Measurements from ENCODE around the gene CLP1. TPM values are rescaled to one million over a fixed set of nuclear protein-coding genes. Genes with fewer than 3 reads are reported as not detected.

CLP1 gene
- total RNA-seq (2014; rRNA removed; shearing (Covaris generic); ENCODE audit: low replicate concordance): 16.9 and 22.4 TPM in 2 replicates

GRCh38 chr11:57657194-57658022 is at the start of gene CLP1:
Gene CLP1 (plus strand): TSS chr11:57657762. CDS start chr11:57659477, 1,715 bp downstream.
- H3K4me2 ChIP-seq (ENCODE audit: low read depth, low read length, poor library complexity, severe bottlenecking): peak within 1 kb of the TSS; percentile 100
- 0 out of 2 replicates have a peak, but pooled peaks cover 4% of the 10 kb centered on the region for H4K20me1 ChIP-seq (ENCODE audit: insufficient read depth, low read depth, low read length)
- no peaks in the 10 kb centered on the region for H3K27me3 ChIP-seq (ENCODE audit: low read length)
- no peaks in the 10 kb centered on the region for H3K9me2 ChIP-seq (replicated peaks; ENCODE audit: insufficient read depth, low read length)
- H3K27ac ChIP-seq (ENCODE audit: low read length): peak within 1 kb of the TSS; percentile 2; the same call in 1 of the 2 replicates
- H3K79me2 ChIP-seq (ENCODE audit: low read length): peaks cover 41% of the 10 kb centered on the region
- H2AFZ ChIP-seq (ENCODE audit: low read length): peak within 1 kb of the TSS; percentile 80
- peak; percentile 99 for DNase-seq
- H3K9ac ChIP-seq (ENCODE audit: low read length): peak within 1 kb of the TSS; percentile 84
- H3K4me3 ChIP-seq (ENCODE audit: low read length): peak within 1 kb of the TSS; percentile 89
- peaks cover 15% of the 10 kb centered on the region for H3K4me1 ChIP-seq (ENCODE audit: low read length)
- peaks cover 16% of the 10 kb centered on the region; the same call in 1 of the 2 replicates for H3K36me3 ChIP-seq (ENCODE audit: insufficient read depth, low read length)
- H3K9me3 ChIP-seq (ENCODE audit: low read length): no peaks in the 10 kb centered on the region

DNA sequence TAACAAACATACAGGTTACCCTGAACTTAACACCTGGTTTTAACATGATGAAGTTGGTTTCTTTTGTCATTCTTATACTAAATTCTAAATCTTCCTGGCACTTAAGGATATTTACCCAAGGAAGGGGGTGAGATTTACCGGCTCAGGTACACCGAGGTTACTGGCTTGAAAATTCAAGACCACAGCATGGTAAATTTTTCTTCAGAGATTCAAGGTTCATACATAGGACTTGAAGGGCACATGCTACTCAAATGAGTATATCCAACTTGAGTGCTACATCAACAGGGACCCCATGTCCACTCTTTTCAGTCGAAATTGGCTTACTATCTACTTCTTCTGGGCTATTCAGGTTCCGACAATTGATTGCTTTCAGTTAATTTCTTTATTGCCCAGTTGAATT is 47.4 kb upstream of the CLP1 start:
- Histone ChIP-seq H3K4me1 (ENCODE audit: low read length) (no peaks in the 10 kb centered on the region), H3K9ac (ENCODE audit: low read length) (no peak overlapping the region), H2AFZ (ENCODE audit: low read length) (no peak overlapping the region), H3K9me2 (replicated peaks; ENCODE audit: insufficient read depth, low read length) (no peaks in the 10 kb centered on the region), H3K27me3 (ENCODE audit: low read length) (no peaks in the 10 kb centered on the region), H3K4me2 (ENCODE audit: low read depth, low read length, poor library complexity, severe bottlenecking) (no peak overlapping the region), H3K4me3 (ENCODE audit: low read length) (no peak overlapping the region), H3K79me2 (ENCODE audit: low read length) (no peaks in the 10 kb centered on the region), H3K36me3 (ENCODE audit: insufficient read depth, low read length) (no peaks in the 10 kb centered on the region), H4K20me1 (ENCODE audit: insufficient read depth, low read depth, low read length) (no peaks in the 10 kb centered on the region), H3K27ac (ENCODE audit: low read length) (no peak overlapping the region), H3K9me3 (ENCODE audit: low read length) (no peaks in the 10 kb centered on the region)
- no peak for DNase-seq

GRCh38 chr11:57614234-57614772 is 43.3 kb upstream of the CLP1 start:
- H2AFZ ChIP-seq (ENCODE audit: low read length): no peak overlapping the region
- no peaks in the 10 kb centered on the region for H3K27me3 ChIP-seq (ENCODE audit: low read length)
- no peak overlapping the region for H3K9ac ChIP-seq (ENCODE audit: low read length)
- no peaks in the 10 kb centered on the region for H3K9me2 ChIP-seq (replicated peaks; ENCODE audit: insufficient read depth, low read length)
- DNase-seq: no peak
- H3K79me2 ChIP-seq (ENCODE audit: low read length): no peaks in the 10 kb centered on the region
- no peaks in the 10 kb centered on the region for H4K20me1 ChIP-seq (ENCODE audit: insufficient read depth, low read depth, low read length)
- no peak overlapping the region for H3K4me3 ChIP-seq (ENCODE audit: low read length)
- H3K4me1 ChIP-seq (ENCODE audit: low read length): no peaks in the 10 kb centered on the region
- H3K36me3 ChIP-seq (ENCODE audit: insufficient read depth, low read length): no peaks in the 10 kb centered on the region
- H3K27ac ChIP-seq (ENCODE audit: low read length): no peak overlapping the region
- H3K9me3 ChIP-seq (ENCODE audit: low read length): no peaks in the 10 kb centered on the region; the same call in 1 of the 2 replicates
- H3K4me2 ChIP-seq (ENCODE audit: low read depth, low read length, poor library complexity, severe bottlenecking): no peak overlapping the region

DNA sequence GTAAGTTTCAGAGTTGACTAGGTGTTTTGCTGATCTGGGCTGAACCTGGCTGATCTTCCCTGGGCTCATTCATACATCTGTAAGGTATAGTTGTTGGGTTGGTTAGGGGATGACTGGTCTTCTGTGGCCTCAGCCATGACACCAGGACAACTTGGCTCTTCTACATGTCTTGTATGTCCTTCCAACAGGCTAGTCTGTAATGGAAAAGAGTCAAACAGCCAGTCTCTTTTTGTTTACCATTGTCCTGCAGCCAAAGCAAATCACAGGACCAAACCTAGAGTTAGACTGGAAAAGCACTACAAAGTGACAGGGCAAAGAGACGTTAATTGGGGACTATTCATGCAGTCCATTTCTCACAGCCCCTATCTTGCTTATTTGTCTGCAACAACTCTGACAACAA is 42.3 kb upstream of the CLP1 start:
- DNase-seq: no peak
- H3K36me3 ChIP-seq (ENCODE audit: insufficient read depth, low read length): no peaks in the 10 kb centered on the region
- no peak overlapping the region for H3K4me3 ChIP-seq (ENCODE audit: low read length)
- no peak overlapping the region for H3K9ac ChIP-seq (ENCODE audit: low read length)
- no peaks in the 10 kb centered on the region for H4K20me1 ChIP-seq (ENCODE audit: insufficient read depth, low read depth, low read length)
- H3K4me1 ChIP-seq (ENCODE audit: low read length): no peaks in the 10 kb centered on the region
- no peak overlapping the region for H3K4me2 ChIP-seq (ENCODE audit: low read depth, low read length, poor library complexity, severe bottlenecking)
- no peaks in the 10 kb centered on the region for H3K9me2 ChIP-seq (replicated peaks; ENCODE audit: insufficient read depth, low read length)
- H3K27ac ChIP-seq (ENCODE audit: low read length): no peak overlapping the region
- no peak overlapping the region for H2AFZ ChIP-seq (ENCODE audit: low read length)
- H3K79me2 ChIP-seq (ENCODE audit: low read length): no peaks in the 10 kb centered on the region
- peaks cover 6% of the 10 kb centered on the region for H3K9me3 ChIP-seq (ENCODE audit: low read length)
- no peaks in the 10 kb centered on the region for H3K27me3 ChIP-seq (ENCODE audit: low read length)

DNA sequence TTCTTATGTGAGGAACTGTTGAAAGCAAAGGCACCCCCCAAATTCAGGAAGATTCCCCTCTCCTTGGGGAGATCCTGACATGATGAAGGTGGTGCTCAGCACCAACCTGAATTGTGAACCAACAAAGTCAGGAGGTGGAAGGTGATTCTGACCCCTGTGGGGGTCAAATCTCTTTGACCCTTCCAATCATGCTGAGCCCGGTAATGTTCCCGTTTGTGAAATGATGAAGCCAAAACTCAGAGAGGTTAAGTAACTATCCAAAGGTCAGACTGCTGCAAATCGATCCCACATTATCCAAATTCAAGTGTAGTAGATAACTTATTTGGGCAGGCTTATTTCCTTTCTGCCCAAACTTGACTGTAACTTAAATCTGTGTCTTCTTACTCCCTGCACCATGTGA is 41.0 kb upstream of the CLP1 start:
- Histone ChIP-seq H3K4me1 (ENCODE audit: low read length) (no peaks in the 10 kb centered on the region), H3K79me2 (ENCODE audit: low read length) (no peaks in the 10 kb centered on the region), H3K36me3 (ENCODE audit: insufficient read depth, low read length) (no peaks in the 10 kb centered on the region), H3K9me3 (ENCODE audit: low read length) (peaks cover 8% of the 10 kb centered on the region), H3K4me3 (ENCODE audit: low read length) (no peak overlapping the region), H3K27me3 (ENCODE audit: low read length) (no peaks in the 10 kb centered on the region), H3K9ac (ENCODE audit: low read length) (no peak overlapping the region), H2AFZ (ENCODE audit: low read length) (no peak overlapping the region), H4K20me1 (ENCODE audit: insufficient read depth, low read depth, low read length) (no peaks in the 10 kb centered on the region), H3K4me2 (ENCODE audit: low read depth, low read length, poor library complexity, severe bottlenecking) (no peak overlapping the region), H3K9me2 (replicated peaks; ENCODE audit: insufficient read depth, low read length) (no peaks in the 10 kb centered on the region), H3K27ac (ENCODE audit: low read length) (no peak overlapping the region)
- DNase-seq: no peak

DNA sequence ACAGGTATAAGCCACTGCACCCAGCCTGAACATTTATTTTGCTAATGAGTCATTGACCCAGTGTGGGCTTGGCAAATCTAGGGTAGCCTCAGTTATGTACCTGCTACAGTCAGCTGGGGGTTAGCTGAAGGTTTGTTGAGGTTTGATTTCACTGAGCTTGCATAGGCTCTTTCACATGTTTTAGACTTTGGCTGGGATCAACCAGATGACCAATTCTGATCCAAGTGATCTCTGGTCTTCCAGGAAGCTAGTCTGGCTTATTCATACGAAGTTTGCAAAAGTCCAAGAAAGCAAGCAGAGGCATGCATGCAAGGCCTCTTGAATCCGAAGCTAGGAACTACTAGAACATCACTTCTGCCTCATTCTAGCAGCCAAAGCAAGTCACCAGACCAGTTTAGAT is 39.1 kb upstream of the CLP1 start:
- Histone ChIP-seq H3K9me3 (ENCODE audit: low read length) (peaks cover 8% of the 10 kb centered on the region), H3K4me1 (ENCODE audit: low read length) (no peaks in the 10 kb centered on the region), H3K27ac (ENCODE audit: low read length) (no peak overlapping the region), H3K79me2 (ENCODE audit: low read length) (no peaks in the 10 kb centered on the region), H3K4me3 (ENCODE audit: low read length) (no peak overlapping the region), H3K27me3 (ENCODE audit: low read length) (no peaks in the 10 kb centered on the region), H3K4me2 (ENCODE audit: low read depth, low read length, poor library complexity, severe bottlenecking) (no peak overlapping the region), H3K36me3 (ENCODE audit: insufficient read depth, low read length) (no peaks in the 10 kb centered on the region), H2AFZ (ENCODE audit: low read length) (no peak overlapping the region), H4K20me1 (ENCODE audit: insufficient read depth, low read depth, low read length) (no peaks in the 10 kb centered on the region), H3K9ac (ENCODE audit: low read length) (no peak overlapping the region), H3K9me2 (replicated peaks; ENCODE audit: insufficient read depth, low read length) (no peaks in the 10 kb centered on the region)
- DNase-seq: no peak

- no peaks in the 10 kb centered on the region for H4K20me1 ChIP-seq (ENCODE audit: insufficient read depth, low read depth, low read length)
- no peak overlapping the region for H3K27ac ChIP-seq (ENCODE audit: low read length)
- no peaks in the 10 kb centered on the region for H3K27me3 ChIP-seq (ENCODE audit: low read length)
- H3K9ac ChIP-seq (ENCODE audit: low read length): no peak overlapping the region
- DNase-seq: peak; percentile 49
- H3K9me3 ChIP-seq (ENCODE audit: low read length): peaks cover 8% of the 10 kb centered on the region
- no peaks in the 10 kb centered on the region for H3K79me2 ChIP-seq (ENCODE audit: low read length)
- H3K4me2 ChIP-seq (ENCODE audit: low read depth, low read length, poor library complexity, severe bottlenecking): no peak overlapping the region
- no peak overlapping the region for H3K4me3 ChIP-seq (ENCODE audit: low read length)
- no peaks in the 10 kb centered on the region for H3K4me1 ChIP-seq (ENCODE audit: low read length)
- H2AFZ ChIP-seq (ENCODE audit: low read length): no peak overlapping the region
- H3K9me2 ChIP-seq (replicated peaks; ENCODE audit: insufficient read depth, low read length): no peaks in the 10 kb centered on the region
- no peaks in the 10 kb centered on the region for H3K36me3 ChIP-seq (ENCODE audit: insufficient read depth, low read length)
These were observed 38.2 kb upstream of the CLP1 start for GRCh38 chr11:57619331-57619730.

DNA sequence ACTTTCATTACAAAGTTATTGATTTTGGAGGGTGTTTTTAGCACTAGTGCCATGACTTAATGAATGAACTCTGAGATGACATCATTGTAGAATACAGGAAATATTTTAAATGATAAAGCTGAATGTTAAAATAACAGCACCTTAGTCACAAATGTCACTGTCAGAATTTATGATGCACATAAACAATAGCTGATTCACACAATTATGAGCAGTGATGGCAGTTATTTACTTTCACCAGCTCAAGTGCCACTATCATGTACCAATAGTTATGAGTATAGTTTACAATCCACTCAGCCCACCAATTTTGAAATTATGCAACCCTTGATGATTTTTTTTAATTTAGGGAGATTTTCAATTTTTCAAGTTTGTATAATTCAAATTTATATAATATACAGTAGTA is 37.1 kb upstream of the CLP1 start:
- Histone ChIP-seq H3K36me3 (ENCODE audit: insufficient read depth, low read length) (no peaks in the 10 kb centered on the region), H3K9me3 (ENCODE audit: low read length) (peaks cover 8% of the 10 kb centered on the region), H3K79me2 (ENCODE audit: low read length) (no peaks in the 10 kb centered on the region), H2AFZ (ENCODE audit: low read length) (no peak overlapping the region), H3K9ac (ENCODE audit: low read length) (no peak overlapping the region), H4K20me1 (ENCODE audit: insufficient read depth, low read depth, low read length) (no peaks in the 10 kb centered on the region), H3K4me1 (ENCODE audit: low read length) (no peaks in the 10 kb centered on the region), H3K4me3 (ENCODE audit: low read length) (no peak overlapping the region), H3K27ac (ENCODE audit: low read length) (no peak overlapping the region), H3K27me3 (ENCODE audit: low read length) (no peaks in the 10 kb centered on the region), H3K9me2 (replicated peaks; ENCODE audit: insufficient read depth, low read length) (no peaks in the 10 kb centered on the region), H3K4me2 (ENCODE audit: low read depth, low read length, poor library complexity, severe bottlenecking) (no peak overlapping the region)
- no peak for DNase-seq

Measured in Karpas-422 (cell line).